HG02588 (cell line): ENCODE results near the gene SOBP.

Experiments
- ATAC-seq: cut with Tn5 transposase; IDR thresholded peaks from one replicate; pipeline ENCODE4 v1.9.1; 2021; ENCODE audit warnings: mild to moderate bottlenecking, moderate library complexity; ENCODE audit not compliant: unreplicated experiment

The SOBP gene

GRCh38 chr6:107634324-107635056, 144.6 kb downstream of the SOBP start:
- no peak for ATAC-seq

GRCh38 chr6:107635057-107635515, 145.2 kb downstream of the SOBP start:
- no peak for ATAC-seq

DNA sequence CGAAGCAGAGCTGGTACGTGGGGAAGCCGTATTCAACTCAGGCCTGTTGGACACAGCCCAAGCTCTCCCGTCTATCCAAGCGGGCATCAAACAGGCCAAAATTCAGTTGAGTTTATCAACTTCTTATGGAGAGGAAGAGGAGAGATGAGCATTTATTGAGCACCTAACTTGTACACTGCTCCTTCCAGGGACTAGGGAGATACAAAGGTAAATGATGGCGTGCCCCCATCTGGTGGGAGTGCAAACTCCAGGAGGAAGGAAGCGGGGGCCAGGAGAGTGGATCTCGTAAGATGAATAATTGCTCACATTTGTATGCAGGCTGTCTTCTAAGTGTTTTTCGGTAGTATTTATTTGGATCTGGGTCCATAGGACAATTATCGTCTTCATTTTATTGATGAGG, 146.6 kb downstream of the SOBP start:
- no peak for ATAC-seq

DNA sequence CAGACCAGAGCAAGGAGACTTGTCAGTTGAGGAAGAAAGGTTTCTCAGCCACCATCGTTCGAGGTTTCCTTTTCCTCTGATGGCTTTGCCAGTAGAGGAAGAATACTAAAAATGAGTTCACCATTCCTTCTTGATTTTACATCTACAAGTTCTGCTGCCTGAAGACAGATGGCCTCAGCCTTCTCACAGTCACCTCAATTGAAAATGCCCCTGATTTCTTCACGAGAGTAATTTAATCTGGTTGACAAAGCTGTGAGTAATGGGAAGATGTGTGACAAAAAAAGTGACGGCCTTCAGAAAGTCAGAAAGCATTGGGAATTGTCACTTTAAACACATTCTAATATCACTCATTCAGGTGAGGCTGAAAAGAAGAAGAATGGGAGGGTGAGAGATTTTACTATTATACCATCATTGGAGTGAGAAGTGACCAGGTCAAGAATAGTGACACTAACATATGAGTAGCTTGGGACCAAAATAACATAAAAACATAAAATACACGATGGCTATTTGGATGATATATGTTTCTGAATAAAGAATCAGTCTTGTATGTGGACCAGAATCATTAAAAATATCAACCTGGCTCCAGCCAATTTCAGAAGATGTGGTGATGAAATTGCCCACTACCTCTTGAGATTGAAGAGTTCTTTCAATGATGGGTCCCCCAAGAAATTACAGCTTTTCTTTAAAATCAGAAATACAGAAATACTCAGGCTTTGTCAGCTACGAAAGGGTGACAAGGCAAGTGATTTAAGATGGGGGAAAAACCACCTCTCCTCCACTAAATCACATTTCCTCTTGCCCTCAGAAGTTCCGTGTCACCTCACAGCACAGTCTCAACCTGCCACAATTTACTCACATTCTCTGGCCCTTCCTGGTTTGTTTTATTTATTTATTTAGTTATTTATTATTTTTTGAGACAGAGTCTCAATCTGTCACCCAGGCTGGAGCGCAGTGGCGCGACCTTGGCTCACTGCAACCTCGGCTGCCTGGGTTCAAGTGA, 147.7 kb downstream of the SOBP start:
- no peak for ATAC-seq

DNA sequence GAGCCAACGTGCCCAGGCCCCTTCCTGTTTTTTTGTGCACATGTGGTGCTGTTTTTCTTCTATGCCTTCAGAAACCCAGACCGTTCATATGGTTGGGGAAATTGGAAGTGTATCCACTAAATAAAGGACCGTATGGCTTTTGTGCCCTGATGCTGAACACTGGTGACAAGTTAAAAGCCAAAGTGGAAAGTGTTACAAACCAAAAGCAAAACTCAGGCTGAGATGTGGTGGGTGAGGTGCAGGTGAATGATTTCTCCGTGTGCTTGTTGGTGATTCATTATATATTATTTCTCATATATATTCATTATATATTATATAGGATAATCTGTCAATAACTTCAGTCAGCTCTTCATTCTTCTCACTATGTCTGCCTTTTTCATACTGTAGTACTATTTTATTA, 148.6 kb downstream of the SOBP start:
- ATAC-seq = no peak

- no peak for ATAC-seq
Measured at GRCh38 chr6:107639511-107639910, 149.6 kb downstream of the SOBP start.

- no peak for ATAC-seq
Measured at GRCh38 chr6:107641071-107641470, 151.2 kb downstream of the SOBP start.

- no peak for ATAC-seq
Measured at GRCh38 chr6:107641500-107641941, 151.6 kb downstream of the SOBP start.

GRCh38 chr6:107642095-107642860, 152.4 kb downstream of the SOBP start:
- no peak for ATAC-seq

GRCh38 chr6:107642861-107643328, 153.0 kb downstream of the SOBP start:
- ATAC-seq = no peak

DNA sequence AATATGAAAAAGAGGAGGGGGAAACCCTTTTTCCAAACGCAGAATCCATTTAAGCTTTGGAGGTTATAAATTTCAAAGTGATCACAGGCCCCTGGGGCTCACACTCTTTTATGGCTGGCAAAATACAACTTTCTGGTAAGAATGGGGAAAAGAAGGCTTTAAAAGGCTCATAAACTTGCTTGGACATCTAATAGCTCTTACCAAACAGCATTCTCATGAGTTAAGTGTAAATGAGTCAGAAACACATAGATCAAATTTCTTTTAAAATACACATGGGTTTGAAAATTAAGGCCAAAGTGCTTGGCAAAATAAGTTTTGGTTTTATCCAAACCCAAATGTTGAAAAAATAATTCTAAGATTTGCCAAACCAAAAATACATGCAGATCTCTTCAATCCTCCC, 154.6 kb downstream of the SOBP start:
- ATAC-seq = no peak

DNA sequence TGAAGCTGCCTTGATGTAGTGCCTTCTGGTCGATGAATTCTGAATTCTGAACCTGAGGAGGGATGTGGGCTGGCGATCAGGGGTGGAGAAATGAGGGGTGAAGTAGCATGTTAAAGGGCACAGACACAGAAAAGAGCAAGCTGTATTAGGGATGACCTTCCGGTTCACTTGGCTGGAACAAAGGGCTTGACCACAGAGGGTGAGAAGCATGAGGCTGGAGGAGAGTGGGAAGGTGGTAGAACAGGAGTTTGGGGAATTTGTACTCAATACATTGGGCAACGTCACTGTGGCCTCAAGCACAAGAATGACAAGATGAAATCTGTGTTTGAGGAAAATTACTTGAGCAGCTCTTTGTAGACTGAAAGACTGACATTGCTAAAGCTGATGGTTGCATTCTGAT, 155.8 kb downstream of the SOBP start:
- no peak for ATAC-seq

DNA sequence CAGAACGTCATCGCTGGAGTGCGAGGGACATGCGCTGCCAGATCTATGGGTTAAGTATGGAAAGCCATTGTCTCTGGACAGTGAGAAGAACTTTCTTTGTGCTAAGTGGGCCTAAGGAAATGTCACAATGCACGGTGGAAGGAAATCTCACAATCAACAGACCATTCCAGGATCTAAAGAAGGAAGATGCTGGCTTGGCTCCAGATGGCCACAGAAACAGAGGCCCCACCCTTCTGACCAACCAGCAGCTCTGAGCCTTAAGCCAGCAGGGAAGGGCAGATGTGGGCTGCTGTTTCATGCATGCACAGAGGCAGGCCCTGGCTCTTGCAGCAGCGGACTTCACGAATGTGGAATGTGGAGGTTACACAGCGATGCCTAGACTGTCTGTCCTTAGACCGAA, 156.3 kb downstream of the SOBP start:
- ATAC-seq = no peak

DNA sequence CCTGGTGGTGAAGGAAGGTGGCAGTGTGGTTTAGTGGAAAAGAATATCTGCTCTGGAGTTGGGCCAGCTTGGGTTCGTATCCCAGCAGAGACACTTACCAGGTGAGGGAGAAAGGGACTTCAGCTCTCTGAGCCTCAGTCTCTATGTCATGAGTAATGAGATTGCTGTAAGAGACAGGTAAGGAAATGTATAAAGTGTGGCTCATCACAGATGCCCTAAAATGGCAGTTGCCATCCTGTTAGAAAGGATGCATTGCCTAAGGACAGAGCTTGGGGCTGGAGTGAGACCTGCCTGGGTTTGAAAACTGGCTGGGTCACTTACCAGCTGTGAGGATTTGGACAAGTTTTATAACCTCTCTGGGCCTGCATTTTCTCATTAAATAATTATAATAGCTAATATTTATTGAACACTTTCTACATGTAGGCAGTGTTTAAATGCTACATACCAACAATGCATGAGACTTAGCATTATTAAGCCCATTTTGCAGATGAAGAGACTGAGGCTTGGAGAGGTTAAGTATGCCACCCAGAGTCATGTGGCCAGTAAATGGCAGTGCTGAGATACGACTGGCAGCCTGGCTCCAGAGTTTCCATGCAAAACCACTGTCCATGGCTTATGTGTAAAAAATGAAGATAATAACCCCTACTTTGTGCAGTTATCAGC, 157.0 kb downstream of the SOBP start:
- ATAC-seq = no peak

GRCh38 chr6:107647439-107647948, 157.6 kb downstream of the SOBP start:
- no peak for ATAC-seq

- ATAC-seq = no peak
Measured at GRCh38 chr6:107648983-107649382, 159.1 kb downstream of the SOBP start.

DNA sequence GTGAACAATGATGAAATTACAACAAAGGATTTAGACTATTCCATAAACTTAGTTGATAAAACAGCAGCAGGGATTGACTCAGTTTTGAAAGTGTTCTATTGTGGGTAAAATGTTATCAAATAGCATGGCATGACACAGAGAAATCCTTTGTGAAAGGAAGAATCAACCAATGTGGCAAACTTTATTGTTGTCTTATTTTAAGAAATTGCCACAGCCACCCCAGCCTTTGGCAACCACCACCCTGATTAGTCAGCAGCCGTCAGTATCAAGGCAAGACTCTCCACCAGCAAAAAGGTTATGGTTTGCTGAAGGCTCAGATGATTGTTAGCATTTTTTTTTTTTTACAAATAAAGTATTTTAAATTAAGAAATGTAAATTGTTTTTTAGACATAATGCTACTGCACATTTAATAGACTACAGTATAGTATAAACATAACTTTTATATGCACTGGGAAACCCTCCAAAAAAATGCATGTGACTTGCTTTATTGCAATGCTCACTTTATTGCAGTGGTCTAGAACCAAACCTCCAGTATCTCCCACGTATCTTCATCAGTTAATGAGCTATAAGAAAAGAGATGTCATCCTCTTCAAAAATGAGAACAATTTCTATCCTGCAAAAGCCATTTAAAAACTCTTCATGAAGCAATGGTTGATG, 162.7 kb downstream of the SOBP start:
- no peak for ATAC-seq

DNA sequence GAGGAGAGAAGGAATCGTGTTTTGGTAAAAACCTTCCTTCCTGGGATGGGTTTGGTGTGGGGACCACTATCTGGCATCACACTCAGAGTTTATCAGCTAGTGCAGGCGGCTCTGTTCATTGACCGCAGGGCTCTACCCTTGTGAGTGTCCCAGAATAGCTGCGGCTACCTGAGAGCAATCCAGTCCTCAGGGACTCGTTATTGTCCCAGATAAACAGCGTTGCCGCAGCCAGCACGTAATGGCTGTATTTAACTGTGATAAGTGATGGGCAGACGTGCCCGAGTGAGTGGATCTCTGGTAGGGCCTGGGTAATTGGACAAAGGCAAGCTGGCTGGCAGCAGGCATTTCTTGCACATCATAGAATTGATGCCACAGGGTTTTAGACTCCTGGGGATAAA, 163.3 kb downstream of the SOBP start:
- no peak for ATAC-seq

GRCh38 chr6:107653861-107654394, 164.0 kb downstream of the SOBP start:
- no peak for ATAC-seq
